ENCODE measurements around the gene SRGAP3.

GRCh38 chr3:9043063-9043462 is 206.4 kb downstream of the SRGAP3 start:
- TF ChIP-seq CTCF (IDR thresholded peaks at IDR 0.05; ENCODE audit: low read length): no peak
- no peak for TF ChIP-seq EZH2 (IDR thresholded peaks at IDR 0.05; ENCODE audit: borderline replicate concordance, low read length)
